A673 (cell line): Measurements from ENCODE around the gene PSG4.
"Not testable (repeated sequence)": the region's sequence is repeated elsewhere in the genome, so short reads cannot be mapped to it uniquely, and the experiment has no call there.

Experiments
- EZH2 ChIP-seq: fragments of 200-600 bp; sonication (generic); IDR thresholded peaks from 2 replicates; pipeline ENCODE4 v1.6.1; 2017; ENCODE audit warnings: borderline replicate concordance, low read depth, mild to moderate bottlenecking, mixed read lengths, antibody characterized with exemption, low read length; ENCODE audit not compliant: poor library complexity, severe bottlenecking
- TF ChIP-seq, protein P1 (sequence below): fragments of 300-800, 200-600 bp; sonication (generic); conservative IDR thresholded peaks from 2 replicates; pipeline ENCODE4 v1.5.1; 2017; ENCODE audit warnings: low read depth, mild to moderate bottlenecking, antibody characterized with exemption, low read length, moderate library complexity, mixed read lengths

GRCh38 chr19:43197666-43198397 lies 7.6 kb downstream of the PSG4 start:
- TF ChIP-seq, protein P1, sequence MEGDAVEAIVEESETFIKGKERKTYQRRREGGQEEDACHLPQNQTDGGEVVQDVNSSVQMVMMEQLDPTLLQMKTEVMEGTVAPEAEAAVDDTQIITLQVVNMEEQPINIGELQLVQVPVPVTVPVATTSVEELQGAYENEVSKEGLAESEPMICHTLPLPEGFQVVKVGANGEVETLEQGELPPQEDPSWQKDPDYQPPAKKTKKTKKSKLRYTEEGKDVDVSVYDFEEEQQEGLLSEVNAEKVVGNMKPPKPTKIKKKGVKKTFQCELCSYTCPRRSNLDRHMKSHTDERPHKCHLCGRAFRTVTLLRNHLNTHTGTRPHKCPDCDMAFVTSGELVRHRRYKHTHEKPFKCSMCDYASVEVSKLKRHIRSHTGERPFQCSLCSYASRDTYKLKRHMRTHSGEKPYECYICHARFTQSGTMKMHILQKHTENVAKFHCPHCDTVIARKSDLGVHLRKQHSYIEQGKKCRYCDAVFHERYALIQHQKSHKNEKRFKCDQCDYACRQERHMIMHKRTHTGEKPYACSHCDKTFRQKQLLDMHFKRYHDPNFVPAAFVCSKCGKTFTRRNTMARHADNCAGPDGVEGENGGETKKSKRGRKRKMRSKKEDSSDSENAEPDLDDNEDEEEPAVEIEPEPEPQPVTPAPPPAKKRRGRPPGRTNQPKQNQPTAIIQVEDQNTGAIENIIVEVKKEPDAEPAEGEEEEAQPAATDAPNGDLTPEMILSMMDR = not testable (repeated sequence)
- TF ChIP-seq EZH2 = not testable (repeated sequence)
